Measurements from ENCODE around the gene EFCAB14.

DNA sequence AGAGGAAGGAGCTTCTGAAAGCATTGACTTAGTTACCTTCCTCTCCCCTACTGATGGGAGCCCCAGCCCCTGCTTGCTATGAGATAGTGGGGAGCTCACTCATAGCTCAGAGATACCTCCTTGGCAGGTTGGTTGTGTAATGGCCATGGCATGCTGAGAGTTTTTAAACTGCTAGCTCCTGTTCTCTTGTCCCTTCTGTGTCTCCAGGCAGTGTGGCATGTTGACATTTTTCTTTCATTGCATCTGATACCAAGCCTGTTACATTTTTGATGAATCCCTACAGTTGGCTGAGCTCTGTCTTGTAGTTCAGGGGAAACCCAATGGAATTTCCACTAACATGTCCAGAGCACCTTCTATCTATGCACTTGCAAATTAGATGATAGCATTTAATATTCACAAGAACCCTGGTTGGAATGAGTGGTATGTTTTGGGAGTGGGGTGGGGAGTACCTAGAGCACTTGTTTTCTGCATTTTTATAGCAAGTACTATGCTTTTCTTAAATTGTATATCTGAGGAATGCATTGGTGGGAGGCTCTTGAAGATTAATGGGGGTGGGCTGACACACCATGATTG lies 39.1 kb upstream of the EFCAB14 start:
- TF ChIP-seq EZH2phosphoT487 (IDR thresholded peaks at IDR 0.05; ENCODE audit: insufficient read depth, low read depth) (no peak), EZH2 (IDR thresholded peaks at IDR 0.05; ENCODE audit: insufficient read depth, poor library complexity, severe bottlenecking) (no peak)
